Neural progenitor cell (in vitro differentiated cells): ENCODE results near the gene PBX3. TPM values are rescaled to one million over a fixed set of nuclear protein-coding genes. Genes with fewer than 3 reads are reported as not detected.

Source experiments
- DNase-seq: peaks from one replicate; pipeline ENCODE4 v3.0.0-alpha.2; 2016; ENCODE audit warnings: low spot score
- H2AFZ ChIP-seq: fragments of 200-600 bp; sonication (generic); replicated peaks from 2 replicates; pipeline ENCODE4 v1.6.1; 2016; ENCODE audit warnings: antibody characterized with exemption
- H3F3A ChIP-seq: fragments of 200-600 bp; sonication (generic); 2 replicates; pipeline ENCODE4 v1.6.1; 2016; ENCODE audit warnings: antibody characterized with exemption, low read depth
- H3K27ac ChIP-seq: fragments of 200-600 bp; sonication (generic); 2 replicates; pipeline ENCODE4 v1.5.1; 2016; ENCODE audit warnings: mild to moderate bottlenecking
- H3K27me3 ChIP-seq: fragments of 200-600 bp; sonication (generic); 2 replicates; pipeline ENCODE4 v1.6.1; 2016; ENCODE audit warnings: mild to moderate bottlenecking, moderate library complexity
- H3K36me3 ChIP-seq: fragments of 200-600 bp; sonication (generic); 2 replicates; pipeline ENCODE4 v1.5.1; 2016
- H3K4me1 ChIP-seq: fragments of 200-600 bp; sonication (generic); 2 replicates; pipeline ENCODE4 v1.6.1; 2016; ENCODE audit warnings: mixed run types
- H3K4me2 ChIP-seq: fragments of 200-600 bp; sonication (generic); 2 replicates; pipeline ENCODE4 v1.6.1; 2016
- H3K4me3 ChIP-seq: fragments of 200-600 bp; sonication (generic); 2 replicates; pipeline ENCODE4 v1.5.1; 2016
- H3K79me2 ChIP-seq: fragments of 200-600 bp; sonication (generic); 2 replicates; pipeline ENCODE4 v1.6.1; 2016; ENCODE audit warnings: low read depth
- H3K9ac ChIP-seq: fragments of 200-600 bp; sonication (generic); 2 replicates; pipeline ENCODE4 v1.6.1; 2016
- H3K9me3 ChIP-seq: fragments of 200-600 bp; sonication (generic); 2 replicates; pipeline ENCODE4 v1.5.1; 2016; ENCODE audit warnings: low read depth
- H4K20me1 ChIP-seq: fragments of 200-600 bp; sonication (generic); 2 replicates; pipeline ENCODE4 v1.6.1; 2016; ENCODE audit warnings: low read depth
- H3K27ac Mint-ChIP-seq: 3 replicates; pipeline ENCODE4 v1.8.0; 2021; ENCODE audit warnings: mixed read lengths
- H3K27me3 Mint-ChIP-seq: 2 replicates; pipeline ENCODE4 v1.8.0; 2022; ENCODE audit warnings: low read depth, mild to moderate bottlenecking, inconsistent platforms, moderate library complexity, mixed read lengths; ENCODE audit not compliant: insufficient read depth
- H3K36me3 Mint-ChIP-seq: 3 replicates; pipeline ENCODE4 v1.8.0; 2021; ENCODE audit warnings: mixed read lengths
- H3K4me1 Mint-ChIP-seq: 3 replicates; pipeline ENCODE4 v1.8.0; 2021; ENCODE audit warnings: mixed read lengths
- H3K4me3 Mint-ChIP-seq: 3 replicates; pipeline ENCODE4 v1.8.0; 2021; ENCODE audit warnings: mild to moderate bottlenecking, moderate library complexity, mixed read lengths
- H3K9me3 Mint-ChIP-seq: 3 replicates; pipeline ENCODE4 v1.8.0; 2020; ENCODE audit warnings: mixed read lengths
- EZH2 ChIP-seq: fragments of 200-600 bp; sonication (generic); IDR thresholded peaks from 2 replicates; pipeline ENCODE4 v1.6.1; 2017; ENCODE audit warnings: antibody characterized with exemption, mild to moderate bottlenecking, moderate library complexity
- EZH2phosphoT487 ChIP-seq: fragments of 200-600 bp; sonication (generic); IDR thresholded peaks from 2 replicates; pipeline ENCODE4 v1.6.1; 2017; ENCODE audit warnings: antibody characterized with exemption
- total RNA-seq: library from RNA; depleted of rRNA; stranded (reverse); fragments of >200 nt; gene quantifications from 2 replicates; pipeline ENCODE4 v1.2.3, GENCODE V29; 2015; ENCODE audit warnings: low replicate concordance
- TF ChIP-seq, protein P1 (sequence below): fragments of 200-600 bp; sonication (generic); IDR thresholded peaks from 2 replicates; pipeline ENCODE4 v1.5.1; 2017; ENCODE audit warnings: antibody characterized with exemption, mild to moderate bottlenecking

Gene PBX3
- total RNA-seq, 1 donor from 2014 or later = 99.5 TPM

- Histone ChIP-seq H4K20me1 (peaks cover 88% of the 10 kb centered on the region), H3K9me3 (no peaks in the 10 kb centered on the region), H3K79me2 (peaks cover 94% of the 10 kb centered on the region), H3F3A (peaks cover 76% of the 10 kb centered on the region), H2AFZ (no peak overlapping the region), H3K9ac (no peak overlapping the region), H3K27me3 (no peaks in the 10 kb centered on the region), H3K4me2 (peak overlapping the region; percentile 79), H3K4me1 (peaks cover 82% of the 10 kb centered on the region), H3K36me3 (no peaks in the 10 kb centered on the region), H3K27ac (peak overlapping the region; percentile 43), H3K4me3 (peak overlapping the region; percentile 92)
- Mint-ChIP-seq H3K4me1 (peaks cover 75% of the 10 kb centered on the region), H3K36me3 (peaks cover 5% of the 10 kb centered on the region), H3K27me3 (peaks cover 3% of the 10 kb centered on the region), H3K4me3 (peak overlapping the region; percentile 68), H3K9me3 (no peaks in the 10 kb centered on the region), H3K27ac (peak overlapping the region; percentile 81)
- DNase-seq = peak; percentile 24
- TF ChIP-seq EZH2phosphoT487 = peak; percentile 42
- TF ChIP-seq, protein P1, sequence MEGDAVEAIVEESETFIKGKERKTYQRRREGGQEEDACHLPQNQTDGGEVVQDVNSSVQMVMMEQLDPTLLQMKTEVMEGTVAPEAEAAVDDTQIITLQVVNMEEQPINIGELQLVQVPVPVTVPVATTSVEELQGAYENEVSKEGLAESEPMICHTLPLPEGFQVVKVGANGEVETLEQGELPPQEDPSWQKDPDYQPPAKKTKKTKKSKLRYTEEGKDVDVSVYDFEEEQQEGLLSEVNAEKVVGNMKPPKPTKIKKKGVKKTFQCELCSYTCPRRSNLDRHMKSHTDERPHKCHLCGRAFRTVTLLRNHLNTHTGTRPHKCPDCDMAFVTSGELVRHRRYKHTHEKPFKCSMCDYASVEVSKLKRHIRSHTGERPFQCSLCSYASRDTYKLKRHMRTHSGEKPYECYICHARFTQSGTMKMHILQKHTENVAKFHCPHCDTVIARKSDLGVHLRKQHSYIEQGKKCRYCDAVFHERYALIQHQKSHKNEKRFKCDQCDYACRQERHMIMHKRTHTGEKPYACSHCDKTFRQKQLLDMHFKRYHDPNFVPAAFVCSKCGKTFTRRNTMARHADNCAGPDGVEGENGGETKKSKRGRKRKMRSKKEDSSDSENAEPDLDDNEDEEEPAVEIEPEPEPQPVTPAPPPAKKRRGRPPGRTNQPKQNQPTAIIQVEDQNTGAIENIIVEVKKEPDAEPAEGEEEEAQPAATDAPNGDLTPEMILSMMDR = no peak
Observed at GRCh38 chr9:125752070-125752628, 5.0 kb downstream of the PBX3 start.

DNA sequence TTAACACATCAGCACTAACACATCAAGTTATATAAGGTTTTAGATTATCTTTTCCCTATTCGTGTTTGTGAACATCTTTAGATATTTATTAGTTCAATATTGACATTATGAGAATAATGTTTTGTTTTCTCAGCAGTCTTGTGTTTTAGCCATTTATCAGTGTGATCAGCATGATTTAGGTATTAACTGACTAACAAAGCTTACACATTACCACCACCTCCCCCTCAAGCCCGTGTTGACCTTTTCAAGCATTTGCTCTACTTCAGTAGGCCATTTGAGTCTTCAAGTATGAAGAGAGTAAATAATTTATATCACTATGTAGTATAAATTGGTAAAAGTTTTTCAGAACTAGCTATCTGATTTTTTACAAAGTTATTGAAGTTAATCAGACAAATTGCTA is 6.9 kb downstream of the PBX3 start:
- Histone ChIP-seq H3K4me3 (no peak overlapping the region), H3K9me3 (no peaks in the 10 kb centered on the region), H3K4me2 (peak overlapping the region; percentile 79), H3K27me3 (no peaks in the 10 kb centered on the region), H3F3A (peaks cover 74% of the 10 kb centered on the region), H4K20me1 (peaks cover 100% of the 10 kb centered on the region), H3K4me1 (peaks cover 99% of the 10 kb centered on the region), H3K79me2 (peaks cover 96% of the 10 kb centered on the region), H3K27ac (no peak overlapping the region), H3K9ac (no peak overlapping the region), H3K36me3 (no peaks in the 10 kb centered on the region), H2AFZ (no peak overlapping the region)
- Mint-ChIP-seq H3K4me3 (peak overlapping the region; percentile 46), H3K27ac (no peak overlapping the region), H3K27me3 (no peaks in the 10 kb centered on the region), H3K36me3 (peaks cover 2% of the 10 kb centered on the region), H3K4me1 (peaks cover 84% of the 10 kb centered on the region), H3K9me3 (no peaks in the 10 kb centered on the region)
- DNase-seq = no peak
- TF ChIP-seq EZH2phosphoT487 (no peak), EZH2 (no peak)
- TF ChIP-seq, protein P1 = no peak

GRCh38 chr9:125755340-125755739 is 8.2 kb downstream of the PBX3 start:
- Histone ChIP-seq H3F3A (peaks cover 74% of the 10 kb centered on the region), H3K79me2 (peaks cover 96% of the 10 kb centered on the region), H3K4me1 (peaks cover 99% of the 10 kb centered on the region), H3K27ac (no peak overlapping the region), H3K27me3 (no peaks in the 10 kb centered on the region), H4K20me1 (peaks cover 100% of the 10 kb centered on the region), H3K9me3 (no peaks in the 10 kb centered on the region), H3K4me3 (no peak overlapping the region), H3K9ac (no peak overlapping the region), H3K36me3 (no peaks in the 10 kb centered on the region), H2AFZ (no peak overlapping the region), H3K4me2 (peak overlapping the region; percentile 79)
- DNase-seq = peak; percentile 52
- Mint-ChIP-seq H3K27me3 (no peaks in the 10 kb centered on the region), H3K9me3 (no peaks in the 10 kb centered on the region), H3K4me3 (peak overlapping the region; percentile 30), H3K36me3 (peaks cover 2% of the 10 kb centered on the region), H3K4me1 (peaks cover 83% of the 10 kb centered on the region), H3K27ac (no peak overlapping the region)
- TF ChIP-seq EZH2phosphoT487 (peak; percentile 94), EZH2 (no peak)

GRCh38 chr9:125756518-125756917 is 9.3 kb downstream of the PBX3 start:
- H3K4me1 Mint-ChIP-seq = peaks cover 77% of the 10 kb centered on the region

More at GRCh38 chr9:125756518-125756917, 9.3 kb downstream of the PBX3 start:
- Histone ChIP-seq H3K79me2 (peaks cover 99% of the 10 kb centered on the region), H3F3A (peaks cover 62% of the 10 kb centered on the region), H4K20me1 (peaks cover 99% of the 10 kb centered on the region), H3K36me3 (no peaks in the 10 kb centered on the region), H3K27ac (no peak overlapping the region), H2AFZ (no peak overlapping the region), H3K9me3 (no peaks in the 10 kb centered on the region), H3K9ac (no peak overlapping the region), H3K27me3 (no peaks in the 10 kb centered on the region), H3K4me2 (no peak overlapping the region), H3K4me1 (peaks cover 93% of the 10 kb centered on the region), H3K4me3 (no peak overlapping the region)
- Mint-ChIP-seq H3K27me3 (no peaks in the 10 kb centered on the region), H3K9me3 (no peaks in the 10 kb centered on the region), H3K27ac (no peak overlapping the region), H3K36me3 (peaks cover 2% of the 10 kb centered on the region), H3K4me3 (no peak overlapping the region)
- no peak for DNase-seq
- TF ChIP-seq EZH2 (no peak), EZH2phosphoT487 (no peak)
- TF ChIP-seq, protein P1 = no peak
